Measurements from ENCODE around the gene RCC1. TPM values are rescaled to one million over a fixed set of nuclear protein-coding genes. Genes with fewer than 3 reads are reported as not detected.
A peak's percentile ranks its signal among the peaks of the same experiment; 100 is the strongest.
"Not testable (repeated sequence)": the region's sequence is repeated elsewhere in the genome, so short reads cannot be mapped to it uniquely, and the experiment has no call there.

The RCC1 gene
- total RNA-seq, 4 donors from 2014 or later, result 6.1 to 24.5 (median 13.7) TPM

DNA sequence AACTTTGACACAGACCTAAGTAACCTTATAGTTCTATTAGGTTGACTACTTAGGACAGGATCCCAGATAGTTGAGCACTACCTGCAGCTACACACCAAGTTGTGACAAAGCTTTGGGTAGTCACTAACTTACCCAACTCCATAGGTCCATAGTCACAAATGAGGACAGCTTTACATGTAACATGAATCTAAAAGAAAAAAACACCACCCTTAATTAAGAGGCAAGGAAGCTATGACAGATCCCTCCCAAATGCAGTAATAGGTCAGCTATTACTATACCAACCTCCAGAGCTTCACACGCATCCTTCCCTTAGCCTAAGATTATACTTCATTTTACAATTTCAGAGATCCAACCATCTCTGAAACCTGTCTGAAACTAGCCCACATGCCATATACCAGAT is 73.6 kb downstream of the RCC1 start:
- H3K36me3 ChIP-seq, result peaks cover 0 to 58% of the 10 kb centered on the region in 2 donors
- no peaks in the 10 kb centered on the region for H3K27me3 ChIP-seq
- in situ Hi-C loops (cut with MboI; ENCODE audit: low sequenced_read_pairs in 4 of 4), result loop anchor here in 1 of 4 donors (25.0 kb wide), 1 partner anchor 217 kb away; the partner anchor contains the start of gene PHACTR4
- ATAC-seq (no peak), DNase-seq (no peak)
- no peaks in the 10 kb centered on the region for H3K9me3 ChIP-seq
- peaks cover 23 to 25% of the 10 kb centered on the region in 2 donors for H3K4me1 ChIP-seq
- H3K4me3 ChIP-seq, result no peak overlapping the region
- no peak for TF ChIP-seq POLR2A (IDR thresholded peaks at IDR 0.05)
- TF ChIP-seq, protein P1, sequence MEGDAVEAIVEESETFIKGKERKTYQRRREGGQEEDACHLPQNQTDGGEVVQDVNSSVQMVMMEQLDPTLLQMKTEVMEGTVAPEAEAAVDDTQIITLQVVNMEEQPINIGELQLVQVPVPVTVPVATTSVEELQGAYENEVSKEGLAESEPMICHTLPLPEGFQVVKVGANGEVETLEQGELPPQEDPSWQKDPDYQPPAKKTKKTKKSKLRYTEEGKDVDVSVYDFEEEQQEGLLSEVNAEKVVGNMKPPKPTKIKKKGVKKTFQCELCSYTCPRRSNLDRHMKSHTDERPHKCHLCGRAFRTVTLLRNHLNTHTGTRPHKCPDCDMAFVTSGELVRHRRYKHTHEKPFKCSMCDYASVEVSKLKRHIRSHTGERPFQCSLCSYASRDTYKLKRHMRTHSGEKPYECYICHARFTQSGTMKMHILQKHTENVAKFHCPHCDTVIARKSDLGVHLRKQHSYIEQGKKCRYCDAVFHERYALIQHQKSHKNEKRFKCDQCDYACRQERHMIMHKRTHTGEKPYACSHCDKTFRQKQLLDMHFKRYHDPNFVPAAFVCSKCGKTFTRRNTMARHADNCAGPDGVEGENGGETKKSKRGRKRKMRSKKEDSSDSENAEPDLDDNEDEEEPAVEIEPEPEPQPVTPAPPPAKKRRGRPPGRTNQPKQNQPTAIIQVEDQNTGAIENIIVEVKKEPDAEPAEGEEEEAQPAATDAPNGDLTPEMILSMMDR (IDR thresholded peaks at IDR 0.05 in 4 of 5, conservative IDR thresholded peaks at IDR 0.05 in 1 of 5), result no peak
- H3K27ac ChIP-seq, result no peak overlapping the region
- intact Hi-C loops (cut with DNase I; ENCODE audit: low total_unique reads), result no loop called here

DNA sequence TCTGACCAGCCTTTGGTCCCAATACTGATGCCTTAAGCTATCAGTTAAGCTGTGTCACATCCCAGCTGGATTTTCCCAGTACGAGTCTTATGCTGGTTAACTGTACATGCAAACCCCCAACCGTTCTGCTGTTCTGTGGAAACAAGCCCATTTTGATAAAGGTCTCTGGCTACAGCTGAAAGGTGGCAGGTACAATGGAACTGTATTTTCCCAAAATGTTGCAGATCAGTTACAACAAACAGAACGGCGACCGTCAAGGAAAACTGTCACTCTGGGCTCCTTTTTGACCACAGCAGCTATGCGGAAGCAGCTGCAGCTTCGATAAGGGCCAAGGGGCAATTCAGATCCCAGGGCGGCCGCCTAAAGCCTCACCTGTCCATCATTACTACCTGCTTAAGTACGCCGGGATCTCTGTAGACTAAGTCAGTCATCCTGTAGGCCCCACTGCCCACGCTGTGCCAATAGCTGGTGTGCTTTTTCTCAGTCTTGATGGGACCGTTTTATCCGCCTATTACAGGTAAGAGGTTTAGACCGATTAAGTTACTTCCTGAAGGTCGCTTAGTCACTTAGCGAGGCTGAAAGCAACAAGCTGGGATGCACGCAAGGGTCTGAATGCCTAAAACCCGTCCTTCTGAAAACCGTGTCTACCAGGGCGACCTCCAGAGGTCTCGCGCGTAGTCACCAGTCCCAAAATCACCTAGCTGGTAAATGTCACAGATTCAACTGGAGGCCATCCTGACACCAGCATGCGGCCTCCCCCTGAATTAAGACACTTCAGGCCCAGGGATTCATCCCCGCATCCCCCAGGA is 75.1 kb downstream of the RCC1 start:
- H3K27ac ChIP-seq, result peak overlapping the region; percentile 89 to 94 (median 91)
- H3K4me1 ChIP-seq, result peaks cover 23 to 25% of the 10 kb centered on the region in 2 donors
- H3K4me3 ChIP-seq, result peak overlapping the region; percentile 76 to 95 (median 88)
- no peak for TF ChIP-seq POLR2A (IDR thresholded peaks at IDR 0.05)
- TF ChIP-seq, protein P1 (IDR thresholded peaks at IDR 0.05 in 4 of 5, conservative IDR thresholded peaks at IDR 0.05 in 1 of 5), result no peak
- in situ Hi-C loops (cut with MboI; ENCODE audit: low sequenced_read_pairs in 4 of 4), result loop anchor here in 1 of 4 donors (25.0 kb wide), 1 partner anchor 219 kb away; the partner anchor contains the start of gene PHACTR4
- no peaks in the 10 kb centered on the region for H3K27me3 ChIP-seq
- intact Hi-C loops (cut with DNase I; ENCODE audit: low total_unique reads), result loop anchor here (1.0 to 5.0 kb wide), 4 partner anchors 28 to 334 kb away; partner anchors contain the start of genes TAF12 and TRNAU1AP
- ATAC-seq (peak; percentile 30 to 47), DNase-seq (no peak)
- H3K9me3 ChIP-seq, result no peaks in the 10 kb centered on the region
- peaks cover 0 to 48% of the 10 kb centered on the region in 2 donors for H3K36me3 ChIP-seq

DNA sequence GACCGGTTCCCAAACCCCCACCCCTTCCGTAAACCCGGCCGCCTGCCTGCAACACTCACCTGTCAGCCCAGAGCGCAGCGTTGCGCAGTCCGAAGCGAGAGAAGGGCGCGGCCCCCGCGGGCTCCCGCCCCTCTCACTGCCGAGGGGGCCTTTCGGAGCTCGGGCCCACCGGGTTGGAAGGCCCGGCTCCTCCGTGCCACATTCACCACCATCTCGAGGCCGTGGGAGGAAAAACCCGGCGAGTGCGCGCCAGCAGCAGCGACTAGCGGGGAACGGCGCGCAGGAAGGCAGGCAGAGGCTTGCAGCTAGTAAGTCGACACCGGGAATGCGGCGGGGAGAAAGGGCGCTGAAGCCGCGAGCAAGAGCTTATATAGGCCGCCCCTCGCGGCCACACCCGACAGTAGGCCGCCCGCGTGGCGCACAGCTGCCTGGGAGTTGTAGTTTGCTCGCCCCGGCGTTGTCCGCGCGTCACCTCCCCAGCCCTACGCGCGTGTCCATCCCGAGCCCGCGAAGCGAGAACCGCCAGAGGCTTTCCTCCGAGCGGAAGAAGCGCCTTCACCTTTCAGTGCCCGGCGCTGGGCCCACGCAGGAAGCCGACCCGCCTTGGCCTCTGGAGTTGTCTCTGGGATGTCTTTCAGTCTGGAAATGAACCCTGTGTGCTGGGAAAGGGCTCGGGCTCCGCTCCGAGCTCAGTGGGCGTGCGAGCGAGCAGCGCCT is 75.8 kb downstream of the RCC1 start:
- TF ChIP-seq, protein P1 (IDR thresholded peaks at IDR 0.05 in 4 of 5, conservative IDR thresholded peaks at IDR 0.05 in 1 of 5), result peak in 4 of 5 experiments; percentile 22 to 42 (median 30)
- TF ChIP-seq POLR2A (IDR thresholded peaks at IDR 0.05), result peak; percentile 96 to 99
- peaks cover 23 to 25% of the 10 kb centered on the region in 2 donors for H3K4me1 ChIP-seq
- peak overlapping the region; percentile 76 to 95 (median 88) for H3K4me3 ChIP-seq
- H3K27ac ChIP-seq, result peak overlapping the region; percentile 89 to 94 (median 91)
- no peaks in the 10 kb centered on the region for H3K27me3 ChIP-seq
- H3K9me3 ChIP-seq, result no peaks in the 10 kb centered on the region
- intact Hi-C loops (cut with DNase I; ENCODE audit: low total_unique reads) (loop anchor here (1.0 to 5.0 kb wide), 5 partner anchors 28 to 334 kb away; partner anchors contain the start of genes TAF12 and TRNAU1AP), in situ Hi-C loops (cut with MboI; ENCODE audit: low sequenced_read_pairs in 4 of 4) (loop anchor here in 1 of 4 donors (25.0 kb wide), 1 partner anchor 219 kb away; the partner anchor contains the start of gene PHACTR4)
- DNase-seq (peak; percentile 95), ATAC-seq (peak; percentile 92 to 96)
- H3K36me3 ChIP-seq, result peaks cover 0 to 41% of the 10 kb centered on the region in 2 donors

DNA sequence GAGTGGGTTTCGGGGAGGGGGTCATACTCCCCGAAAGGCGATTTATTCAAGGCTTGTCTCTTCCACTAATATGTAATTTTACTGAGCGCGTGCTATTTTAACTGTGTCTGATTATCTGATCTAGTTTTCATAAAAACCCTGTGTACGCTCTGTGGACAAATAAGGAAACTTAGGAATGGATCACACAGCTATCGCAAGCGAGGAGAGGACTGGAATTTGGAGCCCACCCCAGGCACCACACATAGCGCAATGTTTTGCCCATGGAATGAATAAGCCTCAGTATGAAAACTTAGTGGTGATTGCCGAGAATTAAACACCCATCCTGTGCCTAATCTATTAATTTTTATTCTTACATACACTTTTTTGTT is 76.4 kb downstream of the RCC1 start:
- TF ChIP-seq POLR2A (IDR thresholded peaks at IDR 0.05), result no peak
- TF ChIP-seq, protein P1 (IDR thresholded peaks at IDR 0.05 in 4 of 5, conservative IDR thresholded peaks at IDR 0.05 in 1 of 5), result no peak
- H3K36me3 ChIP-seq, result peaks cover 0 to 35% of the 10 kb centered on the region in 2 donors
- intact Hi-C loops (cut with DNase I; ENCODE audit: low total_unique reads) (loop anchor here (1.0 to 5.0 kb wide), 3 partner anchors 64 to 335 kb away; no protein-coding TSS in a partner anchor), in situ Hi-C loops (cut with MboI; ENCODE audit: low sequenced_read_pairs in 4 of 4) (loop anchor here in 1 of 4 donors (25.0 kb wide), 1 partner anchor 220 kb away; the partner anchor contains the start of gene PHACTR4)
- DNase-seq (no peak), ATAC-seq (peak; percentile 18 to 27)
- H3K27me3 ChIP-seq, result no peaks in the 10 kb centered on the region
- no peaks in the 10 kb centered on the region for H3K9me3 ChIP-seq
- peak overlapping the region; percentile 76 to 95 (median 88) for H3K4me3 ChIP-seq
- peak overlapping the region; percentile 89 to 94 (median 91) for H3K27ac ChIP-seq
- peaks cover 23 to 25% of the 10 kb centered on the region in 2 donors for H3K4me1 ChIP-seq

DNA sequence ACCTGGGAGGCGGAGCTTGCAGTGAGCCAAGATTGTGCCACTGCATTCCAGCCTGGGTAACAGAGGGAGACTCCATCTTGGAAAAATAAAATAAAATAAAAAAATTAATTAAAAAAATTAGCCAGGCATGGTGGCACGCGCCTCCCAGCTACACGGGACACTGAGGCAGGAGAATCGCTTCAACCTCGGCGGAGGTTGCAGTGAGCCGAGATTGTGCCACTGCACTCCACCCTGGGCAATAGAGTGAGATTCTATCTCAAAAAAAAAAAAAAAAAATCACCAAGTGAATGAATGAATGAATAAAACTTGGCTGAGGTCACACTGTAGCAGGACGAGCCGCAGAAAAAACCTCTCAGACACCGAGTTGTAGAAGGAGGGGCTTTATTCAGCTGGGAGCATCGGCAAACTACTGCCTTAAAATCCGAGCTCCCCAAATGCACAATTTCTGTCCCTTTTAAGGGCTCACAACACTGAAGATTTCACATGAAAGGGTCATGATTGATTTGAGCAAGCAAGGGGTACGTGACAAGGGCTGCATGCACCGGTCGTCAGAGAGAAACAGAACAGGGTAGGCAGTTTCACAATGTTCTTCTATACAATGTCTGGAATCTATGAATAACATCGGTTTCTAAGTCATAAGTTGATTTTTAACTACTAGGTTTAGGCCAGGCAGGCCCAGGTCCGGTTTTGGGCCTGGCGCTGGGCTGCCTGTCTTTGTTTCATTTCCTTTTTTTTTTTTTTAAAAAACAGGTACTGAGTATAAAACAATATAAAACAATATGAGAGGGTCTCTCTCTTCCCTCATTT is 80.9 kb downstream of the RCC1 start:
- DNase-seq; intact Hi-C loops (cut with DNase I; ENCODE audit: low total_unique reads); H3K27me3 ChIP-seq; H3K36me3 ChIP-seq; H3K4me3 ChIP-seq; H3K27ac ChIP-seq; H3K9me3 ChIP-seq; ATAC-seq: not testable (repeated sequence)
- H3K4me1 ChIP-seq, result peaks cover 8 to 12% of the 10 kb centered on the region in 2 donors
- in situ Hi-C loops (cut with MboI; ENCODE audit: low sequenced_read_pairs in 4 of 4), result loop anchor here in 1 of 4 donors (25.0 kb wide), 1 partner anchor 224 kb away; the partner anchor contains the start of gene PHACTR4
